HG02981 (cell line): ENCODE measurements around the gene OR2G6.
A peak's percentile ranks its signal among the peaks of the same experiment; 100 is the strongest.
"Not testable (repeated sequence)": the region's sequence is repeated elsewhere in the genome, so short reads cannot be mapped to it uniquely, and the experiment has no call there.

Experiments
- ATAC-seq: cut with Tn5 transposase; IDR thresholded peaks from one replicate; pipeline ENCODE4 v1.9.1; 2021; ENCODE audit warnings: mild to moderate bottlenecking, moderate library complexity; ENCODE audit not compliant: unreplicated experiment

The OR2G6 gene

DNA sequence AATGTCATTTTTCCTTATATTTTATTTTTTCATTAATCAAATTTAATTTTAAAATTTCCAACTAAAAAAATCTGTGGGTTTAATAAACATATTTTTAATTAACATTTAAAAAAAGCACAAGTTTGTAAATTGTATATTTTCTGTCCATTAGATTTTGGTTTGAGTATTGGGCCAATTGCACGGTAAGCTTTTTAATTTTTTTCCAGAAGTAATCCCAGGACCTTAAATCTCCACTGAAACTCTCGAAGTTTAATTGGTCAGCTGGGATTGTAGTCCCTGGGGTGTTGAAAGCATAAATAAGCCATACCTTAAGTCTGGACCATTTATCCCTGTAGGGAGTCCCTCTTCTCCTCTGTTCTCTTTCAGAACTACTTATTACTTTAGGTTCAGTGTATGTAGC lies at the start of gene OR2G6:
Gene OR2G6 (plus strand): TSS at position 301 of the 400 bp plus-strand sequence. CDS start 13,574 bp downstream, outside the sequence.
- not testable (repeated sequence) for ATAC-seq

DNA sequence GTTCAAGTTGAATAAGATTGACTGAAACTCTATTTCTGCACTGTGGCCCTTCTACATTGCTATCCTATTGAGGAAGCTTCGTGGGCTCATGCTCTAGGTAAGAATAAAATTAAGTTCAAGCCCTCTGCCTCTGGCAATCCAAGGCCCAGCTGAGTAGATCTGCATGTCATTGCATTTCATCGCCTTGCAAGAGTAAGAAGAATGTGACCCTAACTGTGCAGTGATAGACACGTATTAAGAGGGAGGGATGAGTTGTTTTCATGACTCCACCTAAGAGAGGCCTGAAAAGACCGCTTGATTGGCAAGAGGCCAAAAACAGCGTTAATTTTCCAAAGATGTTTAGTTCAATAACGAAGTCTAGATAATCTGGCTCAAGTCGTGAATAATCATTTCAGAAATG lies 48.8 kb upstream of the OR2G6 start:
- ATAC-seq, result not testable (repeated sequence)

DNA sequence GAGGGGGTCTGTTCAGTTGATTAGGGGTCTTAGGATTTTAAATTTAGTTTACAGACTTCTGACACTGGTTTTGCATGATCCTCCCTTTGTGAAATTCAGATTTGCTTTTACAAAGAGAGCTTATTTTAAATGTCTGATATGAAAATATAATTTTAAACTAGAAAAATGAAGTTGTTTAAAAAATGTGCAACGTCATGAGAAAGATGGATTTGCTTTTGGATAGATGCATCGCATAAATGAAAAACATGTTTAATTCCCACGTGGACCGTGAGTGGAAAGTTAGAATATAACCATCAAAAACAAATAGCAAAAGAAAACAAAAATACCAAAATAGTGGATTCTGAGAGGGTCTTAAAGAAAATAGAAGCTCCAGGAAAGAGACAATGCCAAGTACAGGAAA lies 36.7 kb upstream of the OR2G6 start:
- no peak for ATAC-seq

DNA sequence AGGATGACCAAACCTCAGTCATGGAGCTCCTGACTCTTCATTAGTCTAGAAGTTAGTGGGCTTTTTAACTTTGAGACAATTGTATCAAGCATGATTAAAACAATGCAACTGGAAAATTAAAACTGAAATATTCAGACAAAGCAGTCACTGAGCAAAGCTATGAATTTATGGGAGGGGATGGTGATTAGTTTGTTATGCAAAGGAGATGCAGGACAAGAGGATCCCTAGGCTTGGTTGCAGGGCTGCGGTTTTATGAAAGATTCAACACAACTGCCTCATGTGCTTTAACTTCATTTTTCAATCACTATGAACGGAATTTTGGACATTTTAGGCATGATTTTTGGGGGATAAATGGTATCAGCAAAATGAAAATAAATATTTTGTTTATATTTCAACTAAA lies 35.8 kb upstream of the OR2G6 start:
- not testable (repeated sequence) for ATAC-seq

DNA sequence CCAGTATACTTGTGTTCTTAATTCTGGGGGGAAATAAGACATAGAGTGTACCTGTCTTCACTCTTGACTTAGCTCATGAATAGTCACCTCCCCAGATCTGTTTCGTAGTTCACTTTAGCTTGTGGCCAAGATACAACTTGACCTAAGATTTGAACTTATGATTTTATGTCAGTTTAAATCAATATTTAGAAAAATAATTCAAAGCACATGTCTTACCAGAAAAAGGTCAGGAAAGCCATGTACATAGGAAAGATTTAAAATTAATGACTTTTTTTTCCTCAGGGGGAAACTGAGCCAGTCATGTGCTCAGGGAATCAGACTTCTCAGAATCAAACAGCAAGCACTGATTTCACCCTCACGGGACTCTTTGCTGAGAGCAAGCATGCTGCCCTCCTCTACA lies 34.8 kb upstream of the OR2G6 start, which contains the start of gene OR2T3:
Gene OR2T3 (plus strand): TSS at position 301 of the 400 bp plus-strand sequence. CDS start 0 bp downstream, at position 301.
- ATAC-seq, result not testable (repeated sequence)

DNA sequence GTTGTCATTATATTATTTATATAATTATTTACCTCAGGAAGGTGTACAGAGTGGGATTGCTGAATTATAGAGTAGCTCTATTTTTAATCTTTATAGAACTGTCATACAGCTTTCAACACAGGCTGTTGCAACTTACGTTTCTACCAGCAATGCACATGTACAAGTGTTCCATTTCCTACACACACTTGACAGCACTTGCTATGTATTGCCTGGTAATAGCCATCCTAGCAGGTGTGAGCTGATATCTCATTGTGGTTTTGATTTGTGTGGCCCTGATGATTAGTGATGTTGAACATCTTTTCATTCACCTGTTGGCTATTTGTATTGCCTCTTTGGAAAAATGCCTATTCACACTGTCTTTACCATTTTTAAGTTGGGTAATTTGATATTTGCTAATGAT lies 32.2 kb upstream of the OR2G6 start:
- not testable (repeated sequence) for ATAC-seq

DNA sequence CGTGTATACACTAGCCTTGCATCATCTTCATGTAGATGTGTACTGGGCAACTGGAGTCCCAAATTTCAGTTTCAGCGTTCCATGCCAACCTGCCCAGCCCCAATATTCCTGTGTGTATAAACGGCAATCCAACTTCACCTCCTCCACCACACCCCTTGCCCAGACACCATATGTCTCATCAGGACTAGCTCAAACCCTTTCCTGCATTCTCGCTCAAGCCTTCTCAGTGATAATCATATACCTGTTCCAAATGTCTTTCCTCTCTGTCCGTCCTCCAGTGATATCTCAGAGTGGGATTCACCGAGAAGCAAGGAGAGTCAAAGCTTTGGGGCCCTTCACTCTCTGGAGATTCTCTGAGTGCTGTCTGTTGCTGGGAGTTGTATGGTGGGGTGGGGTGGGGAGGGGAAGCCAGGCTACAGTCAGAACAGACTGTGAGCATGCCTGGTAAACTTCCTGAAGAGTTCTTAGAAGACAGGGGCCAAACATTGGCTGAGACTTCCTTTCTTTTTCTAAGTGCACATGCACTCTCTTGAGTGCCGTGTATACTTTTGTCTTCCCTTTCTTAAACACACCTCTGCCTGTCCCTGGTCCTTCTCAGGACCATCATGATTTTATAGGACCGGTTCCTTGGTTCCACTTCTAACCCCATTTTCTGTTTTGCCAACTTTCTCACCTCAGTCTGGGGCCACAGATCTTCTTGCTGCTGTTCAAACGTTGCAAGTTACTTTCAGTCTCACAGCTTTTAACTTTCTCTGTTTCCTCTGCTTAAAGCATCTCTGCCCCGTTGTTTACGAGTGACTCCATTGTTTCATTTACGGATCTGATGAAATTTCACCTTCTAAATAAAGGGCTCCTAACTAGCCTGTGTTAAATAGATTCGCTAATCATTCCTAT lies 25.9 kb upstream of the OR2G6 start:
- peak; percentile 79 for ATAC-seq

DNA sequence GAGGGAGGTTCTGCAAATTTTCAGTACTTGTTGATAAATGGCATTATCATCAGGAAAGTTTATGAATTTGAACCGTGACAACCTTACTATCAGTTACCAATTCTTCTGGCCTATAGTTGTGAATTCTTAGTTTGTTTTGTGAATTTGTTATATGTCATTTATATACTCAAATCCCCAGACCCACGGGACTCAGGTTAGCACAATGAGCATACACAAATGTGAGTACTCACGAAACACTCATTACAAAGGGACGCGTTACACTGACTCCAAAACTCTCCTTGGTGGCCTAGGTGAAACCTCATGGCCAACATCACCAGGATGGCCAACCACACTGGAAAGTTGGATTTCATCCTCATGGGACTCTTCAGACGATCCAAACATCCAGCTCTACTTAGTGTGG lies 19.6 kb upstream of the OR2G6 start, which contains the start of gene OR2T5:
Gene OR2T5 (plus strand): TSS at position 301 of the 400 bp plus-strand sequence. CDS start 0 bp downstream, at position 301.
- ATAC-seq, result not testable (repeated sequence)

DNA sequence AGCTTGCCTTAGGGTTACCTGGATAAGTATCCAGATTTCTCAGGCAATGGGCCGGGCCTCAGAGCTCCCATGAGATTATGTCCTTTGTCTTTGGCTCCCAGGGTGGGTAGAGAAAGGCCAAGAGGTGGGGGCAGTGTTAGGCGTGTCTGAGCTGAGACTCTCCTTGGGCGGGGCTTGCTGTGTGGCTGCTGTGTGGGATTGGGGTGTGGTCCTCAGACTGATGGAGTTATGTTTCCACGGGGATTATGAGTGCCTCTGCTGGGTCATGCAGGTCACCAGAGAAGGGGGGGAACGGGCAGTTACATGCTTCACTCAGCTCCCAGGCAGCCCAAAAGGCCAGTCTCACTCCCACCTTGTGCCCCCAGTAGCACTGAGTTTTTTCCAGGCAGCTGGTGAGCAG lies 11.2 kb upstream of the OR2G6 start:
- ATAC-seq, result not testable (repeated sequence)

DNA sequence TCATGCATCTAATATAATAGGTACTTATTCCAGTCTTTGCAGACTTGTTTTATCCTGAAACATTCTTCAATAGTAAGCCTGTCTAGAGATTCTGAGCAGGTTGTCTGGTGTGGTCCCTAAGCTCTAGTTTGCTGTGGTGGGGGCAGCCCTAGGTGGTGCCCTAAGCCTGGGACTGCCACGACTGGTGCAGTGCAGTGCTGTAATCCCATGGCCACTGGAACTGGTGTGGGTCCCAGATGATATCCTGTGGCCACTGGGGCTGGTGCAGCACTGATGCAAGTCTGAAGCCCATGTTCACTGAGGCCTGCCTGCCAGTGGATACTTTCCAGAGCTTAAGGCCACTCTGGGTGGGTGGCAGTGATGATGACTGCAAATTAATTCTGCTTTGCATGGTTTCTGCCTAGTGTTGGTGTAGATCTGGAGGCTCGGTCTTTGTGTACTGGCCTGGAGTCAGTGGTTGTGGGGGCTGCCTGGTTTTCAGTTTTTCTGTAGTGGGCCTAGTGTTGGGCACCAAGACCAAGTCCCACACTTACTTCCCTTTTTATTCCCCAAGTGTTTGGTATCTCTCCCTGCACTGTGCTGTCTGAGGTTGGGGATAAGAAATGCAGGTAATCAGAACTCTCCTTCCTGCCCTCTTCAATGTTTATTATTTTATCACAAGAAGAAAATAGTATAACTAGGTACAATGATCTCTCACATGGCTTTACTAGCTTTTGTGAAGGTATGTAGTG lies 7.4 kb upstream of the OR2G6 start:
- ATAC-seq, result not testable (repeated sequence)

DNA sequence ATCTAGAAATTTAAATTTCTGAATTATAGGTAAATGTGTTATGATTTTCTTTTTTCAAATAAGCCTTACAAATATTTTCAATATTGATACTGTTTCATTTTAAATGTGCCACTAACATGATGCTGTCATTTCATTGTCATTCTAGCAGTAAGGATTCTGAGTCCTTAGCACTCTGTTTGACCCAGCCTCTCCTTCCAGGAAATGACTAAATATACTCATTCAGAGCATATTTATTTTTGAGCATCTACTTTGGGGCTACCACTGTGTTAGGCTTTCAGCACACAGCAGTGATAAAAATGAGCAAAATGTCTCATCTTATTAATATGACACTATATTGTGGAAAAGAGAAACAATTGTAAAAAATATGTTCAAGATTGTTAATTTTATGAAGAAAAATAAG lies 2.3 kb downstream of the OR2G6 start:
- ATAC-seq, result not testable (repeated sequence)

DNA sequence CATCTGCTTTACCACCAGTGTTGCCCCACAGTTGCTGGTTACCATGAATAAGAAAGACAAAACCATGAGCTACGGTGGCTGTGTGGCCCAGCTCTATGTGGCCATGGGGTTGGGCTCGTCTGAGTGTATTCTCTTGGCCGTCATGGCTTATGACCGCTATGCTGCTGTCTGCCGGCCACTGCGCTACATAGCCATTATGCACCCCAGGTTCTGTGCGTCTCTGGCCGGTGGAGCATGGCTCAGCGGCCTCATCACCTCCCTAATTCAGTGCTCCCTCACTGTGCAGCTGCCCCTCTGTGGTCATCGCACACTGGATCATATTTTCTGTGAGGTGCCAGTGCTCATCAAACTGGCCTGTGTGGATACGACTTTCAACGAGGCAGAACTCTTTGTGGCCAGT lies 14.0 kb downstream of the OR2G6 start:
- no peak for ATAC-seq

DNA sequence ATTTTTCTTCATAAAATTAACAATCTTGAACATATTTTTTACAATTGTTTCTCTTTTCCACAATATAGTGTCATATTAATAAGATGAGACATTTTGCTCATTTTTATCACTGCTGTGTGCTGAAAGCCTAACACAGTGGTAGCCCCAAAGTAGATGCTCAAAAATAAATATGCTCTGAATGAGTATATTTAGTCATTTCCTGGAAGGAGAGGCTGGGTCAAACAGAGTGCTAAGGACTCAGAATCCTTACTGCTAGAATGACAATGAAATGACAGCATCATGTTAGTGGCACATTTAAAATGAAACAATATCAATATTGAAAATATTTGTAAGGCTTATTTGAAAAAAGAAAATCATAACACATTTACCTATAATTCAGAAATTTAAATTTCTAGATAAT lies 29.6 kb downstream of the OR2G6 start:
- ATAC-seq, result not testable (repeated sequence)

DNA sequence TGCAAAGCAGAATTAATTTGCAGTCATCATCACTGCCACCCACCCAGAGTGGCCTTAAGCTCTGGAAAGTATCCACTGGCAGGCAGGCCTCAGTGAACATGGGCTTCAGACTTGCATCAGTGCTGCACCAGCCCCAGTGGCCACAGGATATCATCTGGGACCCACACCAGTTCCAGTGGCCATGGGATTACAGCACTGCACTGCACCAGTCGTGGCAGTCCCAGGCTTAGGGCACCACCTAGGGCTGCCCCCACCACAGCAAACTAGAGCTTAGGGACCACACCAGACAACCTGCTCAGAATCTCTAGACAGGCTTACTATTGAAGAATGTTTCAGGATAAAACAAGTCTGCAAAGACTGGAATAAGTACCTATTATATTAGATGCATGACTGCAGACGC lies 39.5 kb downstream of the OR2G6 start:
- not testable (repeated sequence) for ATAC-seq

DNA sequence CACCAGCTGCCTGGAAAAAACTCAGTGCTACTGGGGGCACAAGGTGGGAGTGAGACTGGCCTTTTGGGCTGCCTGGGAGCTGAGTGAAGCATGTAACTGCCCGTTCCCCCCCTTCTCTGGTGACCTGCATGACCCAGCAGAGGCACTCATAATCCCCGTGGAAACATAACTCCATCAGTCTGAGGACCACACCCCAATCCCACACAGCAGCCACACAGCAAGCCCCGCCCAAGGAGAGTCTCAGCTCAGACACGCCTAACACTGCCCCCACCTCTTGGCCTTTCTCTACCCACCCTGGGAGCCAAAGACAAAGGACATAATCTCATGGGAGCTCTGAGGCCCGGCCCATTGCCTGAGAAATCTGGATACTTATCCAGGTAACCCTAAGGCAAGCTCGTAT lies 43.2 kb downstream of the OR2G6 start:
- ATAC-seq, result not testable (repeated sequence)

DNA sequence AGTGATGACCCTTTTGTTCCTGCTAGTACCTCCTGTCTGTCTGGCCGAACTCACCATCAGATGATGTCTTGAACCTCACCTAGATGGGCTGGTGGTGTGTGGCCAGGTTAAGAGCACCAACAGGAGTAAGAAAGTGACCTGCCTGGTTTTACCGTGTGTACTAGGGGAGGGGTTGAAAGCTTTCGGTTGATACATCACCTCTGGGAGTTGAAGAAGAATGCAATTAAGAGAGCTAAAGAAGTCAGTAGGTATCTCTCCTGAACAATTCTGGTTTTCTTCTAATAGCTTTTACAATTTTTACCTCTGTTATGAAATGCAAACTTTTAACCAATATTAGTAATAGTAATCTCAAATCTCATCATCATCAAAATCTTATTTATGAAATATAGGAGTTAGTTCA lies 54.8 kb downstream of the OR2G6 start, which contains the start of gene OR2T29:
Gene OR2T29 (minus strand): TSS at position 101 of the 400 bp plus-strand sequence. CDS start 3,281 bp downstream, outside the sequence.
- ATAC-seq, result not testable (repeated sequence)

DNA sequence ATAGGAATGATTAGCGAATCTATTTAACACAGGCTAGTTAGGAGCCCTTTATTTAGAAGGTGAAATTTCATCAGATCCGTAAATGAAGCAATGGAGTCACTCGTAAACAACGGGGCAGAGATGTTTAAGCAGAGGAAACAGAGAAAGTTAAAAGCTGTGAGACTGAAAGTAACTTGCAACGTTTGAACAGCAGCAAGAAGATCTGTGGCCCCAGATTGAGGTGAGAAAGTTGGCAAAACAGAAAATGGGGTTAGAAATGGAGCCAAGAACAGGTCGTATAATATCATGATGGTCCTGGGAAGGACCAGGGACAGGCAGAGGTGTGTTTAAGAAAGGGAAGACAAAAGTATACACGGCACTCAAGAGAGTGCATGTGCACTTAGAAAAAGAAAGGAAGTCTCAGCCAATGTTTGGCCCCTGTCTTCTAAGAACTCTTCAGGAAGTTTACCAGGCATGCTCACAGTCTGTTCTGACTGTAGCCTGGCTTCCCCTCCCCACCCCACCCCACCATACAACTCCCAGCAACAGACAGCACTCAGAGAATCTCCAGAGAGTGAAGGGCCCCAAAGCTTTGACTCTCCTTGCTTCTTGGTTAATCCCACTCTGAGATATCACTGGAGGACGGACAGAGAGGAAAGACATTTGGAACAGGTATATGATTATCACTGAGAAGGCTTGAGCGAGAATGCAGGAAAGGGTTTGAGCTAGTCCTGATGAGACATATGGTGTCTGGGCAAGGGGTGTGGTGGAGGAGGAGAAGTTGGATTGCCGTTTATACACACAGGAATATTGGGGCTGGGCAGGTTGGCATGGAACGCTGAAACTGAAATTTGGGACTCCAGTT lies 57.9 kb downstream of the OR2G6 start:
- ATAC-seq, result peak; percentile 52

DNA sequence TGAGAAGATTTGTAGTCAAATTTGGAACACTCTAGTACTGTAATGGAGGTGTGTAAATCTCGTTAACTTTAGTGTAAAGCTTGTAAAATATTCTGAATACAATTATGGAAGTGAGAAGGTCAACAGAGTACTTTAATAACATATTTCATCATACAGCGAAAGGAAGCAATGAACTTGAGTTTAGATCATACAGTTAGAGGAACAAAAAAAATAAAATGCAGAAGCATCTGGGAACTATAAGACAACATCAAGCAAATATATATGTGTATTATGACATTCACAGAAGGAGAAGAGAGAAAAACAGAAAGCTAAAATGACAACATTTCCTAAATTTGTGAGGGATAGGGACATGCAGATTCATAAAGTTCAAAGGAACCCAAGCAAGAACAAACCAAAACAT lies 61.2 kb downstream of the OR2G6 start:
- ATAC-seq, result not testable (repeated sequence)

DNA sequence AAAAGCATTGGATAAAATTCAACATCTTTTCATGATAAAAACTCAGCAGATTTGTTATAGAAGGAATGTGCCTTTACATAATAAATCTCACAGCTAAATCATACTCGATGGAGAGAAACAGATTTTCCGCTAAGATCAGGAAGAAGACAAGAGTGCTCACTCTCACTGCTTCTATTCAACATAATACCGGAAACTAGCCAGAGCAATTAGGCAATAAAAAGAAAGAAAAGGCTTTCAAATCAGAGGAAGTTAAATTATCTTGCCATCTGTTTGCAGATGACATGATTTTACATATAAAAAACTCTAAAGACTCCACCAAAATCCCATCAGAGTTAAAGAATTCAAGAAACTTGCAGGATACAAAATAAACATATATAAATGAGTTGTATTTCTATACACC lies 62.9 kb downstream of the OR2G6 start:
- ATAC-seq, result not testable (repeated sequence)

DNA sequence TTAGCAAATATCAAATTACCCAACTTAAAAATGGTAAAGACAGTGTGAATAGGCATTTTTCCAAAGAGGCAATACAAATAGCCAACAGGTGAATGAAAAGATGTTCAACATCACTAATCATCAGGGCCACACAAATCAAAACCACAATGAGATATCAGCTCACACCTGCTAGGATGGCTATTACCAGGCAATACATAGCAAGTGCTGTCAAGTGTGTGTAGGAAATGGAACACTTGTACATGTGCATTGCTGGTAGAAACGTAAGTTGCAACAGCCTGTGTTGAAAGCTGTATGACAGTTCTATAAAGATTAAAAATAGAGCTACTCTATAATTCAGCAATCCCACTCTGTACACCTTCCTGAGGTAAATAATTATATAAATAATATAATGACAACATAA lies 64.2 kb downstream of the OR2G6 start:
- ATAC-seq, result not testable (repeated sequence)
